ENCODE data around the gene NFIX. TPM values are rescaled to one million over a fixed set of nuclear protein-coding genes. Genes with fewer than 3 reads are reported as not detected.

The NFIX gene
- total and polyA plus RNA-seq, 2 of the 13 experiments (the other 11 are each of a cell fraction or from before 2014, with no cell fraction given), result 3.4 to 5.4 TPM

DNA sequence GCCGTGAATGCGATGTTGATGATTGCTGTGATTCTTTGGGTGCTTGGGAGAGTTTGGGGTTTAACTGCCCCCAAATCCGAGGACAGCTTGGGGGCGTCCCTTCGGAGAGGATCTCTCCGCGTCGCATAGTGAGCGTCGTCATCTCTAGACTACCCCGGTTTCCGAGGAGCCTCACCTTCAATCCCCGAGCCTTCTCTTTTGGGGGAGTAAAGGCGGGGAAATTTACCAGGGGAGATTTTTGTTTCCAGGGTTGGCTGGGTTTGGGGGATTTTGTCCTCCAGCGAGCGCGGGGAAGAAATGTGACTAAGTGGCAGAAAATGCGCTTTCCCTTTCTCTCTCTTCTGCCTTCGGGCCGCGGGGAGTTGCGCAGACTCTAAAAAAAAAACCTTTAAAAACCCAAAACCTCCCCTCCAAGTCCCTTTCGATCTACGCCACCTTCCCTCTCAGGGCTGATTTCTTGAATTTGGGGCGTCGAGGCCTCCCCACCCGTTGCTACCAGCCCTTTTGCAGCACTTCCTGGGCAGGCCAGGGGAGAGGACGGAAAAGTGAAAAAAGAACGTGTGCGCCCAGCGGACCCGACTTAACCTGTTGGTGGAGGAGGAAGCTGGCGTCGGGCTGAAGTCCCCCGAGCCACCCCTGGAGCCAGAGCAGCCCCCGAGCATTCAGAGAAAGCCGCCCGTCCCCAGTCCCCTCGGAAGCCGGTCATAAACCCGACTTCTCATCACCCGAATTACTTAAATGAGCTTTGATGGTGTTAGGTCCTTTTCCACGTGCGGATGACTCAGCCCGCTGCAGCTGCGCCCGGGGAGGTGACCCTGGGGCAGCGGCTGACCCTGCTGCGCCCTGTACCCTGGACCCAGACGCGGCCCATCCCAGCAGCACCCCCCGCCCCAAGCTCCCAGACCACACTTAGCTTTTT, 17.7 kb downstream of the NFIX start (continued):
- TF ChIP-seq DDIT3 (CRISPR knock-in tag; IDR thresholded peaks at IDR 0.05), result no peak
- no peak for TF ChIP-seq ZNF672 (CRISPR knock-in tag; IDR thresholded peaks at IDR 0.05)
- TF ChIP-seq, protein P1, sequence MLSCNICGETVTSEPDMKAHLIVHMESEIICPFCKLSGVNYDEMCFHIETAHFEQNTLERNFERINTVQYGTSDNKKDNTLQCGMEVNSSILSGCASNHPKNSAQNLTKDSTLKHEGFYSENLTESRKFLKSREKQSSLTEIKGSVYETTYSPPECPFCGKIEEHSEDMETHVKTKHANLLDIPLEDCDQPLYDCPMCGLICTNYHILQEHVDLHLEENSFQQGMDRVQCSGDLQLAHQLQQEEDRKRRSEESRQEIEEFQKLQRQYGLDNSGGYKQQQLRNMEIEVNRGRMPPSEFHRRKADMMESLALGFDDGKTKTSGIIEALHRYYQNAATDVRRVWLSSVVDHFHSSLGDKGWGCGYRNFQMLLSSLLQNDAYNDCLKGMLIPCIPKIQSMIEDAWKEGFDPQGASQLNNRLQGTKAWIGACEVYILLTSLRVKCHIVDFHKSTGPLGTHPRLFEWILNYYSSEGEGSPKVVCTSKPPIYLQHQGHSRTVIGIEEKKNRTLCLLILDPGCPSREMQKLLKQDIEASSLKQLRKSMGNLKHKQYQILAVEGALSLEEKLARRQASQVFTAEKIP (CRISPR knock-in tag; IDR thresholded peaks at IDR 0.05; ENCODE audit: borderline replicate concordance), result no peak
- TF ChIP-seq CBX5 (CRISPR knock-in tag; IDR thresholded peaks at IDR 0.05; ENCODE audit: borderline replicate concordance), result no peak
- TF ChIP-seq ZNF766 (CRISPR knock-in tag; IDR thresholded peaks at IDR 0.05; ENCODE audit: borderline replicate concordance), result no peak
- TF ChIP-seq, protein P2, sequence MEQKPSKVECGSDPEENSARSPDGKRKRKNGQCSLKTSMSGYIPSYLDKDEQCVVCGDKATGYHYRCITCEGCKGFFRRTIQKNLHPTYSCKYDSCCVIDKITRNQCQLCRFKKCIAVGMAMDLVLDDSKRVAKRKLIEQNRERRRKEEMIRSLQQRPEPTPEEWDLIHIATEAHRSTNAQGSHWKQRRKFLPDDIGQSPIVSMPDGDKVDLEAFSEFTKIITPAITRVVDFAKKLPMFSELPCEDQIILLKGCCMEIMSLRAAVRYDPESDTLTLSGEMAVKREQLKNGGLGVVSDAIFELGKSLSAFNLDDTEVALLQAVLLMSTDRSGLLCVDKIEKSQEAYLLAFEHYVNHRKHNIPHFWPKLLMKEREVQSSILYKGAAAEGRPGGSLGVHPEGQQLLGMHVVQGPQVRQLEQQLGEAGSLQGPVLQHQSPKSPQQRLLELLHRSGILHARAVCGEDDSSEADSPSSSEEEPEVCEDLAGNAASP (CRISPR knock-in tag; IDR thresholded peaks at IDR 0.05; ENCODE audit: borderline replicate concordance), result peak; percentile 81; the same call in 1 of the 2 replicates
- TF ChIP-seq ZIK1 (CRISPR knock-in tag; IDR thresholded peaks at IDR 0.05; ENCODE audit: borderline replicate concordance, low read depth), result no peak
- no peak for TF ChIP-seq REXO4 (CRISPR knock-in tag; IDR thresholded peaks at IDR 0.05; ENCODE audit: borderline replicate concordance)
- TF ChIP-seq ZNF44 (CRISPR knock-in tag; IDR thresholded peaks at IDR 0.05), result no peak
- no peak for TF ChIP-seq ZFP41 (CRISPR knock-in tag; IDR thresholded peaks at IDR 0.05; ENCODE audit: borderline replicate concordance)
- TF ChIP-seq TARDBP (CRISPR knock-in tag; IDR thresholded peaks at IDR 0.05), result peak; percentile 63; the same call in 1 of the 2 replicates
- TF ChIP-seq ZNF251 (CRISPR knock-in tag; IDR thresholded peaks at IDR 0.05), result no peak
- peak; percentile 46; the same call in 1 of the 2 replicates for TF ChIP-seq HMG20A (CRISPR knock-in tag; IDR thresholded peaks at IDR 0.05; ENCODE audit: borderline replicate concordance)
- TF ChIP-seq, protein P3, sequence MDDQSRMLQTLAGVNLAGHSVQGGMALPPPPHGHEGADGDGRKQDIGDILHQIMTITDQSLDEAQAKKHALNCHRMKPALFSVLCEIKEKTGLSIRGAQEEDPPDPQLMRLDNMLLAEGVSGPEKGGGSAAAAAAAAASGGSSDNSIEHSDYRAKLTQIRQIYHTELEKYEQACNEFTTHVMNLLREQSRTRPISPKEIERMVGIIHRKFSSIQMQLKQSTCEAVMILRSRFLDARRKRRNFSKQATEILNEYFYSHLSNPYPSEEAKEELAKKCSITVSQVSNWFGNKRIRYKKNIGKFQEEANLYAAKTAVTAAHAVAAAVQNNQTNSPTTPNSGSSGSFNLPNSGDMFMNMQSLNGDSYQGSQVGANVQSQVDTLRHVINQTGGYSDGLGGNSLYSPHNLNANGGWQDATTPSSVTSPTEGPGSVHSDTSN (CRISPR knock-in tag; IDR thresholded peaks at IDR 0.05; ENCODE audit: borderline replicate concordance), result no peak
- no peak for TF ChIP-seq ZNF678 (CRISPR knock-in tag; IDR thresholded peaks at IDR 0.05)
- TF ChIP-seq, protein P4, sequence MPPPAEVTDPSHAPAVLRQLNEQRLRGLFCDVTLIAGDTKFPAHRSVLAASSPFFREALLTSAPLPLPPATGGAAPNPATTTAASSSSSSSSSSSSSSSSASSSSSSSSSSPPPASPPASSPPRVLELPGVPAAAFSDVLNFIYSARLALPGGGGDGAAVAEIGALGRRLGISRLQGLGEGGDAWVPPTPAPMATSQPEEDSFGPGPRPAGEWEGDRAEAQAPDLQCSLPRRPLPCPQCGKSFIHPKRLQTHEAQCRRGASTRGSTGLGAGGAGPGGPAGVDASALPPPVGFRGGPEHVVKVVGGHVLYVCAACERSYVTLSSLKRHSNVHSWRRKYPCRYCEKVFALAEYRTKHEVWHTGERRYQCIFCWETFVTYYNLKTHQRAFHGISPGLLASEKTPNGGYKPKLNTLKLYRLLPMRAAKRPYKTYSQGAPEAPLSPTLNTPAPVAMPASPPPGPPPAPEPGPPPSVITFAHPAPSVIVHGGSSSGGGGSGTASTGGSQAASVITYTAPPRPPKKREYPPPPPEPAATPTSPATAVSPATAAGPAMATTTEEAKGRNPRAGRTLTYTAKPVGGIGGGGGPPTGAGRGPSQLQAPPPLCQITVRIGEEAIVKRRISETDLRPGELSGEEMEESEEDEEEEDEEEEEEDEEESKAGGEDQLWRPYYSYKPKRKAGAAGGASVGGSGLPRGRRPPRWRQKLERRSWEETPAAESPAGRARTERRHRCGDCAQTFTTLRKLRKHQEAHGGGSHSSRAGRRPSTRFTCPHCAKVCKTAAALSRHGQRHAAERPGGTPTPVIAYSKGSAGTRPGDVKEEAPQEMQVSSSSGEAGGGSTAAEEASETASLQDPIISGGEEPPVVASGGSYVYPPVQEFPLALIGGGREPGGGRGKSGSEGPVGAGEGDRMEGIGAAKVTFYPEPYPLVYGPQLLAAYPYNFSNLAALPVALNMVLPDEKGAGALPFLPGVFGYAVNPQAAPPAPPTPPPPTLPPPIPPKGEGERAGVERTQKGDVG (CRISPR knock-in tag; IDR thresholded peaks at IDR 0.05; ENCODE audit: borderline replicate concordance), result no peak
- no peak for TF ChIP-seq GRHL1 (CRISPR knock-in tag; conservative IDR thresholded peaks at IDR 0.05)
- peak; percentile 42; the same call in 1 of the 2 replicates for TF ChIP-seq PITX1 (CRISPR knock-in tag; IDR thresholded peaks at IDR 0.05)
